Neural crest cell (in vitro differentiated cells): ENCODE measurements around the gene FAM170B. TPM values are rescaled to one million over a fixed set of nuclear protein-coding genes. Genes with fewer than 3 reads are reported as not detected.

Experiments
- DNase-seq: peaks from one replicate; pipeline ENCODE4 v3.0.0; 2021; ENCODE audit warnings: low read depth, mixed read lengths, low spot score
- H3K27ac Mint-ChIP-seq: one replicate; pipeline ENCODE4 v1.8.0; 2021; ENCODE audit warnings: mild to moderate bottlenecking, mixed read lengths; ENCODE audit not compliant: unreplicated experiment
- H3K27me3 Mint-ChIP-seq: 2 replicates; pipeline ENCODE4 v1.8.0; 2021; ENCODE audit warnings: low read depth, mild to moderate bottlenecking, mixed read lengths
- H3K36me3 Mint-ChIP-seq: 2 replicates; pipeline ENCODE4 v1.8.0; 2021; ENCODE audit warnings: low read depth, mild to moderate bottlenecking, mixed read lengths
- H3K4me1 Mint-ChIP-seq: 2 replicates; pipeline ENCODE4 v1.8.0; 2021; ENCODE audit warnings: mixed read lengths
- H3K4me3 Mint-ChIP-seq: one replicate; pipeline ENCODE4 v1.8.0; 2021; ENCODE audit warnings: mild to moderate bottlenecking, mixed read lengths
- H3K9me3 Mint-ChIP-seq: 2 replicates; pipeline ENCODE4 v1.8.0; 2021; ENCODE audit warnings: mixed read lengths
- total RNA-seq: library from RNA; stranded (reverse); gene quantifications from 2 replicates; pipeline ENCODE4 v1.2.1, GENCODE V29; 2021
- TF ChIP-seq, protein P1 (sequence below): fragments of 200-600 bp; sonication (generic); conservative IDR thresholded peaks from 2 replicates; pipeline ENCODE4 v1.5.0; 2021; ENCODE audit warnings: antibody characterized with exemption, mild to moderate bottlenecking

The FAM170B gene
- total RNA-seq, 1 donor from 2014 or later, result not detected

DNA sequence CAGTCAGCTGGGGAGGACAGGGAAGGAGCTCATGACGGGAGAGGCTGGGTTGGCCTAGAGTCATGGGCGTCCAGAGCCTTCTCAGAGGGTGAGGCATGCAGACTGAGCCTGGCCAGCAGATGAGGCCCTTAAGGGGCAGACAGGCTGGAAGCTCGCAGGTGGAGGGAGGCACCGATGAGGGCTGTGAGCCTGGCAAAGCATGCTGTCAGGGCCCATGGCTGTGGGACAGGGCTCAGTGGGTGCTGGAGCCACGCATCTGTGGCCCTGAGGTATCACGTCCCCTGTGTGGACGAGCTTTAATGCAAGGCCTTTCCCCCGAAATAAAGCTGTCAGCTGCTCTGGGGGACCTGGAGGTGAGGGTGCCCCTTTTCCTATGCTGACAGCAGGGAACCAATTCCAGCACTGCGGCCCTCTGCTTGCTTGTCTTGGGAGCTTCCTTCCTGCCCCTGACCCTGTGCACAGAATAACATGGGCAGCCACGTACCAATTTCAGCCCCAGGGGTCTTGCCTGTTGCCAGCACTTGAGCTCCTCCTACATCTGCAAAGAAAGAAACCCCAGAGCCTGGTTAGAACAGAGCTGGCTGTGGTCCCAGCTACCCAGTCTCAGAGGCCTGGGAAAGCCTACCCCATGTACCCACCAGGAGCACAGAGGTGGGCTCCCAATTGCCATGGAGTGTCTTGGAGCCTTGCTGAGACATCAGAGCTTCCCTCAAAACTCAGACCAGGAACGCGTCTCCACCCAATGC is 33.8 kb upstream of the FAM170B start:
- H3K27me3 Mint-ChIP-seq, result no peaks in the 10 kb centered on the region
- H3K9me3 Mint-ChIP-seq, result no peaks in the 10 kb centered on the region
- TF ChIP-seq, protein P1, sequence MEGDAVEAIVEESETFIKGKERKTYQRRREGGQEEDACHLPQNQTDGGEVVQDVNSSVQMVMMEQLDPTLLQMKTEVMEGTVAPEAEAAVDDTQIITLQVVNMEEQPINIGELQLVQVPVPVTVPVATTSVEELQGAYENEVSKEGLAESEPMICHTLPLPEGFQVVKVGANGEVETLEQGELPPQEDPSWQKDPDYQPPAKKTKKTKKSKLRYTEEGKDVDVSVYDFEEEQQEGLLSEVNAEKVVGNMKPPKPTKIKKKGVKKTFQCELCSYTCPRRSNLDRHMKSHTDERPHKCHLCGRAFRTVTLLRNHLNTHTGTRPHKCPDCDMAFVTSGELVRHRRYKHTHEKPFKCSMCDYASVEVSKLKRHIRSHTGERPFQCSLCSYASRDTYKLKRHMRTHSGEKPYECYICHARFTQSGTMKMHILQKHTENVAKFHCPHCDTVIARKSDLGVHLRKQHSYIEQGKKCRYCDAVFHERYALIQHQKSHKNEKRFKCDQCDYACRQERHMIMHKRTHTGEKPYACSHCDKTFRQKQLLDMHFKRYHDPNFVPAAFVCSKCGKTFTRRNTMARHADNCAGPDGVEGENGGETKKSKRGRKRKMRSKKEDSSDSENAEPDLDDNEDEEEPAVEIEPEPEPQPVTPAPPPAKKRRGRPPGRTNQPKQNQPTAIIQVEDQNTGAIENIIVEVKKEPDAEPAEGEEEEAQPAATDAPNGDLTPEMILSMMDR, result no peak
- H3K4me3 Mint-ChIP-seq, result no peak overlapping the region
- no peak for DNase-seq
- no peaks in the 10 kb centered on the region for H3K36me3 Mint-ChIP-seq
- H3K4me1 Mint-ChIP-seq, result peaks cover 6% of the 10 kb centered on the region
- H3K27ac Mint-ChIP-seq, result peak overlapping the region; percentile 92

DNA sequence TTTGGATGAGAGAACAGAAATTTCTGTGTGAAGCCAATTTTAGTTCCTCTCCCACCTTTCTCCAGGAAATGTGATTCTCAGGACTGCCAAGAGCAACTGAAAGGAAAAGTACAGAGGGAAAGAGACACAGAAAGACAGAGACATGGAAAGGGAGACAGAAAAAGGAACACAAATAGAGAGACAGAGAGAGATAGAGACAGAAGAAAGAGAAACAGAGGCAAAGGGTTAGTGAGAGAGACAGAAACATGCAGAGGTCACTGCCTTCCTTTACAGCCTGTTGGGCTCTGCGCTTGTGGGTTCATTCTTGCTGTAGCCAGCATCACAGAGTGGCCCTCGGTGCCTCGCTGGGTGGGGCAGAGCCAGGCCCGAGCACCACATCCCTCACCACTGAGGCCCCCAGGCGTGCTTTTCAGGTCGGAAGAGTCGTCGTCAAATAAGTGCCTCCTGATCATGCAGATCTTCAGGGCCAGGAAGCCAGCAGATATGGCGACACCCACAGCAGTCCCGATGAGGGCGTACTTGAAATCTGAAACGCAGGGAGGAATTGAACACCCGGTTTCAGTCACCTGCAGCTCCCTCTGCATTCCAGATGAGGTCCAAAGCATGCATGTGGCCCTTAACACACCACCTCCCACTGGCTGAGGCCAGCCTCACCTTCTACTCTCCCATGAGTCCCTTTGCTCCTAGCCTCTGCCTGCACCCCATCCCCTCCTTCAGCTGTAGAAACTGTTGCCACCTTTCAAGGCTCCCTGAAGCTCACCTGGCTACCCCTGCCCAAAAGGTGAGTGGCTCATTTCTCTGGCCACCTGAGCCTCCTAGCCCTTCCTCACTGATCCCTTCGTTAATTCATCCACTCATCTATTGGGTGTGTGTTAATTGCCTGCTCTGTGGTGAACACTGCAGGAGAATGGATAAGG is 32.9 kb upstream of the FAM170B start:
- DNase-seq, result no peak
- Mint-ChIP-seq H3K36me3 (no peaks in the 10 kb centered on the region), H3K4me1 (peaks cover 6% of the 10 kb centered on the region), H3K27me3 (no peaks in the 10 kb centered on the region), H3K9me3 (no peaks in the 10 kb centered on the region), H3K4me3 (no peak overlapping the region), H3K27ac (no peak overlapping the region)
- TF ChIP-seq, protein P1, result no peak

DNA sequence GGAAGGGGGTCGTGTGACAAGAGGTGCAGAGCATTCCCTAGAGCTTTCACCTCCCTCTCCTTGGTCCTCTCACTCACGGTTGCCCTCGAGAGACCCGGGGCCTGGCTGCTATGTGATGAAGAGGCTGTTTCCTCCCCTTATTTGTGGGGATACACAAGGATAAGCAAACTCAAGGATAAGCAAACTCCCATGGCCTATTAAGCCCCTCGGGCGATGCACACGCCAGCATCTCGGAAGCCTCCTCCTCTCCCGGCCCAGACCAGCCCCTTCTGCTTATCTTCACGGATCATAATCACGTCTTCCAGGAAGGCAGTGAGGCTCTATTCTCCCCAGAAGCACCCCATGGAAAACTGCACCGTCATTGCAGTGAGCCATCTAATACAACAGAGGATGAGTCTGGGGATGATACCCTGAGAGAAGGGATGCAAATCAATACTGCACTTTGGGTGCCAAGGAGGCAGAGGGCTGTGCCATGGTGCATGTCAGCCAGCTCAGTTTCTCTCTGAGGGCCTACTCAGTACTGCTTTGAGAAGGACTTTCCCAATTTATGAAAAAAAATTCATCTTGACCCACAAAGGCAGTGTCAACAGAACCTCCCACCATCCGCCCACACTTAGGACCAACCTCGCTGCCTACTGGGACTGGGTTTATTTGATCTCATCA is 32.1 kb upstream of the FAM170B start:
- H3K4me1 Mint-ChIP-seq, result peaks cover 6% of the 10 kb centered on the region
- H3K4me3 Mint-ChIP-seq, result no peak overlapping the region
- no peaks in the 10 kb centered on the region for H3K27me3 Mint-ChIP-seq

GRCh38 chr10:49165259-49165658 is 31.4 kb upstream of the FAM170B start:
- H3K9me3 Mint-ChIP-seq, result no peaks in the 10 kb centered on the region
- H3K27me3 Mint-ChIP-seq, result no peaks in the 10 kb centered on the region
- H3K36me3 Mint-ChIP-seq, result no peaks in the 10 kb centered on the region
- no peak for DNase-seq
- no peak overlapping the region for H3K27ac Mint-ChIP-seq
- TF ChIP-seq, protein P1, result no peak
- H3K4me1 Mint-ChIP-seq, result peaks cover 6% of the 10 kb centered on the region
- H3K4me3 Mint-ChIP-seq, result no peak overlapping the region

More for the DNA sequence above, 32.1 kb upstream of the FAM170B start:
- Mint-ChIP-seq H3K36me3 (no peaks in the 10 kb centered on the region), H3K9me3 (no peaks in the 10 kb centered on the region), H3K27ac (no peak overlapping the region)
- TF ChIP-seq, protein P1, result no peak
- no peak for DNase-seq

- Mint-ChIP-seq H3K9me3 (no peaks in the 10 kb centered on the region), H3K36me3 (no peaks in the 10 kb centered on the region), H3K27ac (no peak overlapping the region), H3K27me3 (no peaks in the 10 kb centered on the region), H3K4me1 (peaks cover 6% of the 10 kb centered on the region), H3K4me3 (no peak overlapping the region)
- peak; percentile 39 for DNase-seq
- TF ChIP-seq, protein P1, result peak; percentile 65
Measured at GRCh38 chr10:49164559-49165188, 30.9 kb upstream of the FAM170B start.
